Keratinocyte (primary cell): ENCODE results near the gene BET1L. TPM values are rescaled to one million over a fixed set of nuclear protein-coding genes. Genes with fewer than 3 reads are reported as not detected.

Experiments
- DNase-seq: peaks from one replicate; pipeline ENCODE4 v3.0.0-alpha.2; 2011; ENCODE audit warnings: low read depth, missing footprints, low spot score
- FAIRE-seq: peaks from 2 replicates; lab custom pipeline; 2011; peaks lifted over from hg19 to GRCh38; lab: Jason Lieb, UNC
- H2AFZ ChIP-seq: 2 replicates; pipeline ENCODE4 v1.6.0; 2012; ENCODE audit warnings: low read length, control low read depth, inconsistent platforms; ENCODE audit not compliant: control insufficient read depth
- H3K27ac ChIP-seq: 2 replicates; pipeline ENCODE4 v1.5.1; 2011; ENCODE audit warnings: low read length; ENCODE audit not compliant: control insufficient read depth, insufficient read depth
- H3K27me3 ChIP-seq: 3 replicates; pipeline ENCODE4 v1.6.0; 2011; ENCODE audit warnings: low read length; ENCODE audit not compliant: control insufficient read depth, insufficient read depth; ENCODE audit errors: extremely low read depth
- H3K36me3 ChIP-seq, 2 experiments: 2 replicates in 1 of 2; 3 replicates in 1 of 2; pipeline ENCODE4 v1.5.1; 2011; ENCODE audit warnings: low read length in 2 of 2, mild to moderate bottlenecking in 1 of 2; ENCODE audit not compliant: control insufficient read depth in 2 of 2, insufficient read depth in 2 of 2; ENCODE audit errors: extremely low read depth in 1 of 2
- H3K4me1 ChIP-seq: 3 replicates; pipeline ENCODE4 v1.5.1; 2011; ENCODE audit warnings: low read length; ENCODE audit not compliant: control insufficient read depth, insufficient read depth; ENCODE audit errors: extremely low read depth
- H3K4me2 ChIP-seq: 3 replicates; pipeline ENCODE4 v1.6.0; 2011; ENCODE audit warnings: low read depth, low read length; ENCODE audit not compliant: control insufficient read depth, insufficient read depth; ENCODE audit errors: extremely low read depth
- H3K4me3 ChIP-seq, 3 experiments: fragments of 200-600 bp in 1 of 3; sonication (generic) in 1 of 3; 2 replicates in 2 of 3; 3 replicates in 1 of 3; pipeline ENCODE4 v1.5.1; 2011 to 2016; ENCODE audit warnings: low read length in 3 of 3, mild to moderate bottlenecking in 3 of 3, control low read depth in 2 of 3, inconsistent platforms in 1 of 3, low read depth in 1 of 3, mixed read lengths in 1 of 3, mixed run types in 1 of 3, moderate library complexity in 1 of 3; ENCODE audit not compliant: control insufficient read depth in 2 of 3, insufficient read depth in 2 of 3; ENCODE audit errors: extremely low read depth in 1 of 3
- H3K79me2 ChIP-seq: 2 replicates; pipeline ENCODE4 v1.6.0; 2012; ENCODE audit warnings: low read length; ENCODE audit not compliant: control insufficient read depth, insufficient read depth
- H3K9ac ChIP-seq: 3 replicates; pipeline ENCODE4 v1.6.0; 2011; ENCODE audit warnings: low read length; ENCODE audit not compliant: control insufficient read depth, insufficient read depth; ENCODE audit errors: extremely low read depth
- H3K9me1 ChIP-seq: 3 replicates; pipeline ENCODE4 v1.6.0; 2011; ENCODE audit warnings: low read length; ENCODE audit not compliant: control insufficient read depth, insufficient read depth; ENCODE audit errors: extremely low read depth
- H3K9me3 ChIP-seq: 2 replicates; pipeline ENCODE4 v1.5.1; 2012; ENCODE audit warnings: low read depth, low read length; ENCODE audit not compliant: control insufficient read depth
- H4K20me1 ChIP-seq: 3 replicates; pipeline ENCODE4 v1.6.0; 2011; ENCODE audit warnings: low read length; ENCODE audit not compliant: control insufficient read depth, insufficient read depth; ENCODE audit errors: extremely low read depth
- CTCF ChIP-seq, 3 experiments: IDR thresholded peaks in 1 of 3; conservative IDR thresholded peaks in 1 of 3; optimal IDR thresholded peaks in 1 of 3; 2 replicates in 2 of 3; 3 replicates in 1 of 3; pipeline versions ENCODE3 to v1.5.1; 2011; ENCODE audit warnings: low read length in 3 of 3, mild to moderate bottlenecking in 3 of 3, moderate library complexity in 2 of 3, control low read depth in 1 of 3, inconsistent platforms in 1 of 3; ENCODE audit not compliant: insufficient read depth in 2 of 3; ENCODE audit errors: extremely low read depth in 1 of 3
- EZH2 ChIP-seq: IDR thresholded peaks from one replicate; pipeline ENCODE4 v1.6.1; 2012; ENCODE audit warnings: inconsistent platforms, mild to moderate bottlenecking, low read length, moderate library complexity
- dilution Hi-C: fragments of 300-500 bp; cut with MboI; formaldehyde crosslinking; loops from one replicate; pipeline ENCODE4 v1.7.0; 2020; ENCODE audit warnings: low sequenced_read_pairs; ENCODE audit not compliant: extremely low pct_ligation_motif_present
- polyA plus RNA-seq, 5 experiments: library from polyadenylated mRNA; depleted of rRNA in 3 of 5; stranded (reverse) in 3 of 5; stranded (forward) in 1 of 5; unstranded in 1 of 5; fragments of >200 nt; gene quantifications; 1 replicate in 1 of 5; 2 replicates in 3 of 5; 3 replicates in 1 of 5; pipeline versions ENCODE4 v1.2.1 to v1.2.3, GENCODE V29; 2011 to 2012; ENCODE audit warnings: missing spikeins in 2 of 5, low read depth in 1 of 5, low replicate concordance in 1 of 5

The BET1L gene
- polyA plus RNA-seq, 1 donor (not counting 4 experiments of a cell fraction or from before 2014, with no cell fraction given) = 27.0 TPM

DNA sequence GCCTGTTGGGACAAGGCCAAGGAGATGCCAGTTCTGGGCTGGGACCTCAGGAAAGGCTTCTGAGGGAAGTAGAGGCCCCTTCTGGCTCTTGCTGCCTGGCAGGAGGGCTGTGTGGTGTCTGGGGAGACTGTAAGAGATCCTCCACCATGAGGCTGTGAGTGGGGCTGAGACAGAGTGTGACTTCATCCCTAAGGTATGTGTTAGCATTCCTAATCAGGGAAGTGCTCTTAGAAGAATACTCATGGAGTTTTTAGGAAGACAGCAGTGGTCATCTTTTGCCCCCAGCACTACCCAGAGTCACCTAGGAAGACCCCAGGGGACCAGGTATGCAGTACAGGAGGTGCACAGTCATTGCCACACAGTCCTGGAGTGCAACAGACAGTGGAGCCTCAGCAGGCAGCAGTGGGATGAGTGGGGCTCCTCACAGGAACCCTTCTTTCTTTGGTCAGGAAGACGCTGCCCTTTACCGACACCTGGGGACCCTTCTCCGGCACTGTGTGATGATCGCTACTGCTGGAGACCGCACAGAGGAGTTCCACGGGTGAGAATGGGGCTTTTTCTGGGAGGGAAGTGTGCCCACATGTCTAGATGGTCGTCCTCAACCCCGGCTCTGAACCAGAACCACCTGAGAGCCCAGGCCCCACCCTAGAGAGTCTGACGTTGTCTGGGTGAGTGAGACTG is 3.1 kb upstream of the BET1L start:
- Histone ChIP-seq H3K9me1 (peaks cover 2% of the 10 kb centered on the region), H3K9ac (peak overlapping the region; percentile 85), H4K20me1 (peaks cover 11% of the 10 kb centered on the region), H3K4me3 (peak overlapping the region; percentile 89 to 94 (median 90)), H3K27me3 (no peaks in the 10 kb centered on the region), H3K9me3 (no peaks in the 10 kb centered on the region), H3K4me1 (peaks cover 24% of the 10 kb centered on the region), H2AFZ (no peak overlapping the region), H3K27ac (peak overlapping the region; percentile 80), H3K4me2 (peak overlapping the region; percentile 98), H3K36me3 (peaks cover 36 to 66% of the 10 kb centered on the region in 2 experiments), H3K79me2 (peaks cover 64% of the 10 kb centered on the region)
- dilution Hi-C loops = no loop called here
- DNase-seq (no peak), FAIRE-seq (peak; percentile 32)
- no peak for TF ChIP-seq EZH2
- no peak for TF ChIP-seq CTCF (optimal IDR thresholded peaks at IDR 0.05 in 1 of 3, IDR thresholded peaks at IDR 0.05 in 1 of 3, conservative IDR thresholded peaks at IDR 0.05 in 1 of 3; ENCODE audit: extremely low read depth in 1 of 3, insufficient read depth in 2 of 3, low read length in 3 of 3)

DNA sequence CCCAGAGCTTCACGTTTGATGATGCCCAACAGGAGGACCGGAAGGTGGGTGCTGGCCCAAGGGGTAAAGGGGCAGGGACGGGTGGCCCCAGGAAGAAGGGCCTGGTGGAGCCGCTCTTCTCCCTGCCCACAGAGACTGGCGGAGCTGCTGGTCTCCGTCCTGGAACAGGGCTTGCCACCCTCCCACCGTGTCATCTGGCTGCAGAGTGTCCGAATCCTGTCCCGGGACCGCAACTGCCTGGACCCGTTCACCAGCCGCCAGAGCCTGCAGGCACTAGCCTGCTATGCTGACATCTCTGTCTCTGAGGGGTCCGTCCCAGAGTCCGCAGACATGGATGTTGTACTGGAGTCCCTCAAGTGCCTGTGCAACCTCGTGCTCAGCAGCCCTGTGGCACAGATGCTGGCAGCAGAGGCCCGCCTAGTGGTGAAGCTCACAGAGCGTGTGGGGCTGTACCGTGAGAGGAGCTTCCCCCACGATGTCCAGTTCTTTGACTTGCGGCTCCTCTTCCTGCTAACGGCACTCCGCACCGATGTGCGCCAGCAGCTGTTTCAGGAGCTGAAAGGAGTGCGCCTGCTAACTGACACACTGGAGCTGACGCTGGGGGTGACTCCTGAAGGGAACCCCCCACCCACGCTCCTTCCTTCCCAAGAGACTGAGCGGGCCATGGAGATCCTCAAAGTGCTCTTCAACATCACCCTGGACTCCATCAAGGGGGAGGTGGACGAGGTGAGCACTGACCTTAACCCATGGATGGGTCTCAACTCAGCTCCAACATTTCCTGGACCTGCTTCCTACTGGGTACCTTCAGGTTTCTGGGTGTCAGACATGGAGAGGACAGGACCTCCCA is 2.3 kb upstream of the BET1L start:
- Histone ChIP-seq H3K27ac (peak overlapping the region; percentile 80), H4K20me1 (peaks cover 10% of the 10 kb centered on the region), H3K4me1 (peaks cover 24% of the 10 kb centered on the region), H3K4me2 (peak overlapping the region; percentile 98), H3K79me2 (peaks cover 72% of the 10 kb centered on the region), H3K9ac (peak overlapping the region; percentile 85), H3K36me3 (peaks cover 43 to 66% of the 10 kb centered on the region in 2 experiments), H2AFZ (no peak overlapping the region), H3K9me3 (no peaks in the 10 kb centered on the region), H3K4me3 (peak overlapping the region; percentile 89 to 94 (median 90)), H3K9me1 (peaks cover 2% of the 10 kb centered on the region), H3K27me3 (no peaks in the 10 kb centered on the region)
- TF ChIP-seq EZH2 (no peak), CTCF (optimal IDR thresholded peaks at IDR 0.05 in 1 of 3, IDR thresholded peaks at IDR 0.05 in 1 of 3, conservative IDR thresholded peaks at IDR 0.05 in 1 of 3; ENCODE audit: extremely low read depth in 1 of 3, insufficient read depth in 2 of 3, low read length in 3 of 3) (no peak)
- FAIRE-seq = no peak
- dilution Hi-C loops = no loop called here
- no peak for DNase-seq
